HEK293 (cell line): ENCODE results near the gene GATA1.

Experiments used
- CTCF ChIA-PET: fragments of 350-600 bp; formaldehyde crosslinking; extraction: SDS; loops from one replicate; lab custom pipeline; 2021; ENCODE audit warnings: antibody characterized with exemption; lab: Yijun Ruan, JAX
- POLR2A ChIA-PET: fragments of 300-600 bp; formaldehyde crosslinking; extraction: SDS; loops from one replicate; lab custom pipeline; 2020; ENCODE audit warnings: antibody characterized with exemption, inconsistent platforms; lab: Yijun Ruan, JAX
- H3K27ac ChIP-seq: fragments of 200-500 bp; sonication (Bioruptor generic); 2 replicates; pipeline ENCODE4 v1.5.1; 2014; ENCODE audit warnings: low read depth, low read length, control low read depth, inconsistent platforms; ENCODE audit errors: extremely low read depth
- H3K36me3 ChIP-seq, 2 experiments: fragments of 200-500 bp in 1 of 2; sonication (Bioruptor generic) in 1 of 2; 1 replicate in 1 of 2; 2 replicates in 1 of 2; pipeline ENCODE4 v1.5.1; 2014 to 2017; ENCODE audit warnings: inconsistent platforms in 2 of 2, low read length in 2 of 2; ENCODE audit not compliant: control insufficient read depth in 2 of 2, insufficient read depth in 1 of 2
- H3K4me1 ChIP-seq: fragments of 200-500 bp; sonication (Bioruptor generic); 2 replicates; pipeline ENCODE4 v1.5.1; 2014; ENCODE audit warnings: mild to moderate bottlenecking, low read length, inconsistent platforms; ENCODE audit not compliant: control insufficient read depth, insufficient read depth
- H3K4me3 ChIP-seq: 2 replicates; pipeline ENCODE4 v1.5.1; 2011; ENCODE audit warnings: low read depth, mild to moderate bottlenecking, control low read depth, low read length, moderate library complexity
- H3K9me3 ChIP-seq: fragments of 200-500 bp; sonication (Bioruptor generic); 2 replicates; pipeline ENCODE4 v1.5.1; 2014; ENCODE audit warnings: low read depth, low read length, inconsistent platforms; ENCODE audit not compliant: control insufficient read depth, insufficient read depth
- BCL11B ChIP-seq: fragments of 450-650 bp; formaldehyde crosslinking; IDR thresholded peaks from 2 replicates; pipeline ENCODE4 v1.5.1; 2016; ENCODE audit warnings: low read depth, missing biosample characterization, missing genetic modification characterization
- GLI2 ChIP-seq: fragments of 450-650 bp; formaldehyde crosslinking; IDR thresholded peaks from 2 replicates; pipeline ENCODE4; 2017; ENCODE audit warnings: missing biosample characterization, missing genetic modification characterization, low read depth, borderline replicate concordance
- MZF1 ChIP-seq: fragments of 450-650 bp; formaldehyde crosslinking; IDR thresholded peaks from 2 replicates; pipeline ENCODE4 v1.5.1; 2017; ENCODE audit warnings: missing biosample characterization, missing genetic modification characterization, borderline replicate concordance
- ZBTB48 ChIP-seq: fragments of 450-650 bp; formaldehyde crosslinking; IDR thresholded peaks from 2 replicates; pipeline ENCODE4 v1.5.1; 2016; ENCODE audit warnings: missing biosample characterization, missing genetic modification characterization
- ZBTB7A ChIP-seq: fragments of 450-650 bp; formaldehyde crosslinking; IDR thresholded peaks from 2 replicates; pipeline ENCODE4 v1.5.1; 2016; ENCODE audit warnings: low read depth, missing biosample characterization, missing genetic modification characterization
- ZNF146 ChIP-seq: fragments of 450-650 bp; formaldehyde crosslinking; IDR thresholded peaks from 2 replicates; pipeline ENCODE4 v1.5.1; 2016; ENCODE audit warnings: missing biosample characterization, missing genetic modification characterization
- ZNF362 ChIP-seq: fragments of 450-650 bp; formaldehyde crosslinking; IDR thresholded peaks from 2 replicates; pipeline ENCODE4 v1.5.1; 2016; ENCODE audit warnings: missing biosample characterization, missing genetic modification characterization
- ZNF391 ChIP-seq: fragments of 450-650 bp; formaldehyde crosslinking; IDR thresholded peaks from 2 replicates; pipeline ENCODE4 v1.5.1; 2016; ENCODE audit warnings: low read depth, missing biosample characterization, missing genetic modification characterization, borderline replicate concordance
- ZNF449 ChIP-seq: fragments of 450-650 bp; formaldehyde crosslinking; IDR thresholded peaks from 2 replicates; pipeline ENCODE4 v1.5.1; 2017; ENCODE audit warnings: missing biosample characterization, mild to moderate bottlenecking, missing genetic modification characterization, moderate library complexity
- ZNF48 ChIP-seq: fragments of 450-650 bp; formaldehyde crosslinking; IDR thresholded peaks from 2 replicates; pipeline ENCODE4 v1.5.1; 2016; ENCODE audit warnings: missing biosample characterization, missing genetic modification characterization
- ZNF513 ChIP-seq: fragments of 450-650 bp; IDR thresholded peaks from 2 replicates; pipeline ENCODE4 v1.5.1; 2018; ENCODE audit warnings: missing biosample characterization, missing genetic modification characterization
- ZNF585B ChIP-seq: fragments of 450-650 bp; formaldehyde crosslinking; IDR thresholded peaks from 2 replicates; pipeline ENCODE4 v1.5.1; 2016; ENCODE audit warnings: missing biosample characterization, missing genetic modification characterization
- ZNF645 ChIP-seq: fragments of 450-650 bp; formaldehyde crosslinking; IDR thresholded peaks from 2 replicates; pipeline ENCODE4; 2016; ENCODE audit warnings: missing biosample characterization, missing genetic modification characterization
- ZNF701 ChIP-seq: fragments of 450-650 bp; formaldehyde crosslinking; IDR thresholded peaks from 2 replicates; pipeline ENCODE4 v1.5.1; 2016; ENCODE audit warnings: missing biosample characterization, missing genetic modification characterization
- ZNF707 ChIP-seq: fragments of 450-650 bp; formaldehyde crosslinking; IDR thresholded peaks from 2 replicates; pipeline ENCODE4 v1.5.1; 2016; ENCODE audit warnings: missing biosample characterization, missing genetic modification characterization
- ZNF768 ChIP-seq: fragments of 450-650 bp; formaldehyde crosslinking; IDR thresholded peaks from 2 replicates; pipeline ENCODE4 v1.5.1; 2018; ENCODE audit warnings: missing biosample characterization, mild to moderate bottlenecking, missing genetic modification characterization
- ZNF777 ChIP-seq: fragments of 450-650 bp; formaldehyde crosslinking; IDR thresholded peaks from 2 replicates; pipeline ENCODE4 v1.5.1; 2017; ENCODE audit warnings: missing biosample characterization, missing genetic modification characterization, borderline replicate concordance
- ZNF791 ChIP-seq: fragments of 450-650 bp; formaldehyde crosslinking; IDR thresholded peaks from 2 replicates; pipeline ENCODE4 v1.5.1; 2016; ENCODE audit warnings: missing biosample characterization, missing genetic modification characterization
- ZSCAN18 ChIP-seq: fragments of 450-650 bp; formaldehyde crosslinking; IDR thresholded peaks from 2 replicates; pipeline ENCODE4 v1.5.1; 2016; ENCODE audit warnings: missing biosample characterization, missing genetic modification characterization
- ZSCAN23 ChIP-seq: fragments of 450-650 bp; formaldehyde crosslinking; IDR thresholded peaks from 2 replicates; pipeline ENCODE4 v1.5.1; 2016; ENCODE audit warnings: missing biosample characterization, missing genetic modification characterization

The GATA1 gene

GRCh38 chrX:48779399-48779798 is 7.0 kb upstream of the GATA1 start:
- TF ChIP-seq ZNF707 (no peak), ZNF391 (no peak), BCL11B (tag by site-specific recombination) (no peak), GLI2 (tag by site-specific recombination) (no peak), ZSCAN18 (no peak), MZF1 (tag by site-specific recombination) (no peak), ZBTB7A (tag by site-specific recombination) (no peak), ZNF645 (no peak), ZNF768 (no peak)
- ChIA-PET CTCF (no interaction called here), POLR2A (no interaction called here)
- no peaks in the 10 kb centered on the region for H3K9me3 ChIP-seq
- no peak overlapping the region for H3K27ac ChIP-seq
- no peaks in the 10 kb centered on the region for H3K4me1 ChIP-seq
- H3K4me3 ChIP-seq: no peak overlapping the region
- no peaks in the 10 kb centered on the region for H3K36me3 ChIP-seq

GRCh38 chrX:48781705-48782104 is 4.7 kb upstream of the GATA1 start:
- Histone ChIP-seq H3K4me3 (no peak overlapping the region), H3K27ac (no peak overlapping the region), H3K36me3 (no peaks in the 10 kb centered on the region), H3K9me3 (no peaks in the 10 kb centered on the region), H3K4me1 (no peaks in the 10 kb centered on the region)
- CTCF ChIA-PET: no interaction called here
- POLR2A ChIA-PET: no interaction called here
- TF ChIP-seq ZNF701 (tag by site-specific recombination) (no peak), ZNF146 (tag by site-specific recombination) (no peak), ZNF513 (tag by site-specific recombination) (no peak), ZNF449 (tag by site-specific recombination) (no peak), ZNF707 (no peak), ZNF362 (tag by site-specific recombination) (no peak), ZNF585B (tag by site-specific recombination) (no peak), ZSCAN23 (no peak), ZNF777 (no peak), ZNF791 (no peak), ZNF48 (tag by site-specific recombination) (no peak), ZBTB48 (tag by site-specific recombination) (no peak)
- TF ChIP-seq, all 188 proteins: peak for 0
